DOHH2 (cell line): ENCODE results near the gene CLPSL2.
A peak's percentile ranks its signal among the peaks of the same experiment; 100 is the strongest.

Source experiments
- H3F3A ChIP-seq: fragments of 200-600 bp; sonication (generic), shearing (Covaris generic); 2 replicates; pipeline ENCODE4 v1.6.0; 2016; ENCODE audit warnings: antibody characterized with exemption, mild to moderate bottlenecking; ENCODE audit not compliant: control insufficient read depth, insufficient read depth
- H3K27ac ChIP-seq: fragments of 200-600 bp; sonication (generic); 2 replicates; pipeline ENCODE4 v1.5.1; 2014; ENCODE audit warnings: low read depth, mild to moderate bottlenecking, low read length, moderate library complexity
- H3K27me3 ChIP-seq: fragments of 200-600 bp; sonication (generic); 2 replicates; pipeline ENCODE4 v1.6.1; 2014; ENCODE audit warnings: mild to moderate bottlenecking, low read length, mixed read lengths; ENCODE audit not compliant: control insufficient read depth
- H3K36me3 ChIP-seq: fragments of 200-600 bp; sonication (generic); 2 replicates; pipeline ENCODE4 v1.6.1; 2014; ENCODE audit warnings: mild to moderate bottlenecking, low read length, moderate library complexity, mixed read lengths; ENCODE audit not compliant: control insufficient read depth
- H3K4me1 ChIP-seq: fragments of 200-600 bp; sonication (generic); 2 replicates; pipeline ENCODE4 v1.6.1; 2014; ENCODE audit warnings: mild to moderate bottlenecking, low read length, mixed read lengths; ENCODE audit not compliant: control insufficient read depth
- H3K4me2 ChIP-seq: fragments of 200-600 bp; sonication (generic); 2 replicates; pipeline ENCODE4 v1.6.0; 2014; ENCODE audit warnings: mild to moderate bottlenecking, low read length, moderate library complexity
- H3K4me3 ChIP-seq: fragments of 200-600 bp; sonication (generic); 2 replicates; pipeline ENCODE4 v1.5.1; 2014; ENCODE audit warnings: mild to moderate bottlenecking, low read length, mixed read lengths
- H3K79me2 ChIP-seq: fragments of 200-600 bp; sonication (generic); 2 replicates; pipeline ENCODE4 v1.6.1; 2014; ENCODE audit warnings: mild to moderate bottlenecking, low read length, mixed read lengths; ENCODE audit not compliant: control insufficient read depth
- H3K9me2 ChIP-seq: fragments of 200-600 bp; sonication (generic); replicated peaks from 2 replicates; pipeline ENCODE4 v1.6.1; 2014; ENCODE audit warnings: mild to moderate bottlenecking, low read length, mixed read lengths; ENCODE audit not compliant: control insufficient read depth
- H3K9me3 ChIP-seq: fragments of 200-600 bp; sonication (generic); 2 replicates; pipeline ENCODE4 v1.6.1; 2014; ENCODE audit warnings: antibody characterized with exemption, low read length, mixed read lengths; ENCODE audit not compliant: control insufficient read depth, insufficient read depth
- H4K20me1 ChIP-seq: fragments of 200-600 bp; sonication (generic); 2 replicates; pipeline ENCODE4 v1.6.0; 2014; ENCODE audit warnings: low read depth, mild to moderate bottlenecking, antibody characterized with exemption, low read length, moderate library complexity; ENCODE audit not compliant: control insufficient read depth, insufficient read depth
- CTCF ChIP-seq: fragments of 200-600 bp; sonication (generic); IDR thresholded peaks from one replicate; pipeline ENCODE4 v1.5.1; 2014; ENCODE audit warnings: antibody characterized with exemption, mild to moderate bottlenecking, low read depth, low read length; ENCODE audit not compliant: poor library complexity, severe bottlenecking
- EZH2phosphoT487 ChIP-seq: fragments of 200-600 bp; sonication (generic); IDR thresholded peaks from 2 replicates; pipeline ENCODE4 v1.6.1; 2017; ENCODE audit warnings: borderline replicate concordance, mild to moderate bottlenecking, antibody characterized with exemption, low read length, moderate library complexity, mixed read lengths

CLPSL2 gene

GRCh38 chr6:35804996-35805736, 28.8 kb downstream of the CLPSL2 start, which contains the start of gene LHFPL5:
TSS of gene LHFPL5 (plus strand) at chr6:35805352. CDS start at chr6:35805671, 319 bp downstream.
- no peaks in the 10 kb centered on the region for H3K9me2 ChIP-seq
- H3K79me2 ChIP-seq = no peaks in the 10 kb centered on the region
- TF ChIP-seq CTCF (no peak), EZH2phosphoT487 (no peak)
- H3K27ac ChIP-seq = no peak within 1 kb of the TSS
- H3K36me3 ChIP-seq = no peaks in the 10 kb centered on the region
- H3F3A ChIP-seq = no peaks in the 10 kb centered on the region
- H4K20me1 ChIP-seq = no peaks in the 10 kb centered on the region
- H3K4me1 ChIP-seq = no peaks in the 10 kb centered on the region
- peak within 1 kb of the TSS; percentile 26 for H3K4me2 ChIP-seq
- H3K27me3 ChIP-seq = no peaks in the 10 kb centered on the region
- H3K4me3 ChIP-seq = no peak within 1 kb of the TSS
- no peaks in the 10 kb centered on the region for H3K9me3 ChIP-seq

GRCh38 chr6:35808688-35809087, 32.3 kb downstream of the CLPSL2 start:
- H3K4me1 ChIP-seq = no peaks in the 10 kb centered on the region
- TF ChIP-seq CTCF (no peak), EZH2phosphoT487 (no peak)
- no peaks in the 10 kb centered on the region for H4K20me1 ChIP-seq
- no peaks in the 10 kb centered on the region for H3K9me2 ChIP-seq
- H3K4me2 ChIP-seq = no peak overlapping the region
- H3K27me3 ChIP-seq = no peaks in the 10 kb centered on the region
- H3K4me3 ChIP-seq = no peak overlapping the region
- no peaks in the 10 kb centered on the region for H3K36me3 ChIP-seq
- H3F3A ChIP-seq = no peaks in the 10 kb centered on the region
- H3K9me3 ChIP-seq = no peaks in the 10 kb centered on the region
- H3K79me2 ChIP-seq = no peaks in the 10 kb centered on the region
- no peak overlapping the region for H3K27ac ChIP-seq

- TF ChIP-seq EZH2phosphoT487 = no peak
- TF ChIP-seq CTCF = no peak
- H3K9me3 ChIP-seq = no peaks in the 10 kb centered on the region
- no peaks in the 10 kb centered on the region for H4K20me1 ChIP-seq
- no peak overlapping the region for H3K4me3 ChIP-seq
- H3F3A ChIP-seq = no peaks in the 10 kb centered on the region
- H3K36me3 ChIP-seq = no peaks in the 10 kb centered on the region
- no peak overlapping the region for H3K4me2 ChIP-seq
- no peak overlapping the region for H3K27ac ChIP-seq
- no peaks in the 10 kb centered on the region for H3K27me3 ChIP-seq
- no peaks in the 10 kb centered on the region for H3K9me2 ChIP-seq
- no peaks in the 10 kb centered on the region for H3K4me1 ChIP-seq
- no peaks in the 10 kb centered on the region for H3K79me2 ChIP-seq
Measured at GRCh38 chr6:35809809-35810208, 33.4 kb downstream of the CLPSL2 start.
